CD4-positive, alpha-beta T cell treated with Interleukin-21 for 1 hour (primary cell): Measurements from ENCODE around the gene VPS72.
A peak's percentile ranks its signal among the peaks of the same experiment; 100 is the strongest.

Source experiments
- DNase-seq: peaks from one replicate; pipeline ENCODE4 v3.0.0-alpha.2; 2020

The VPS72 gene

GRCh38 chr1:151184211-151184610 lies 5.8 kb downstream of the VPS72 start:
- no peak for DNase-seq

- DNase-seq: no peak
Measured at GRCh38 chr1:151176514-151177045, 13.4 kb downstream of the VPS72 start.

GRCh38 chr1:151175863-151176262 lies 14.1 kb downstream of the VPS72 start, which contains the start of gene TMOD4:
TMOD4 (minus strand) TSS chr1:151175981; CDS start chr1:151174875, 1,106 bp downstream.
- no peak for DNase-seq

GRCh38 chr1:151175041-151175741 lies 14.8 kb downstream of the VPS72 start:
- DNase-seq: no peak

- no peak for DNase-seq
Measured at GRCh38 chr1:151171190-151171589, 18.8 kb downstream of the VPS72 start.

- no peak for DNase-seq
Measured at GRCh38 chr1:151167116-151167515, 22.9 kb downstream of the VPS72 start.

GRCh38 chr1:151166505-151166956 lies 23.5 kb downstream of the VPS72 start:
- no peak for DNase-seq

- peak; percentile 98 for DNase-seq
Measured at GRCh38 chr1:151165738-151166504, 24.1 kb downstream of the VPS72 start, which contains the start of the genes LYSMD1 and SCNM1. LYSMD1 (minus strand) TSS chr1:151165902; CDS start chr1:151165258, 644 bp downstream. SCNM1 (plus strand) TSS chr1:151166144; CDS start chr1:151166153, 9 bp downstream.

GRCh38 chr1:151165281-151165737 lies 24.7 kb downstream of the VPS72 start:
- no peak for DNase-seq

- DNase-seq: no peak
Measured at GRCh38 chr1:151164732-151165280, 25.2 kb downstream of the VPS72 start.

GRCh38 chr1:151159373-151159772 lies 30.6 kb downstream of the VPS72 start:
- DNase-seq: no peak

GRCh38 chr1:151158751-151159251 lies 31.2 kb downstream of the VPS72 start:
- DNase-seq: no peak

- no peak for DNase-seq
Measured at GRCh38 chr1:151158326-151158725, 31.7 kb downstream of the VPS72 start.

- peak; percentile 69 for DNase-seq
Measured at GRCh38 chr1:151157067-151157531, 32.9 kb downstream of the VPS72 start.

- DNase-seq: peak; percentile 76
Measured at GRCh38 chr1:151156515-151156819, 33.5 kb downstream of the VPS72 start, which contains the start of gene TNFAIP8L2. TNFAIP8L2 (plus strand) TSS chr1:151156649; CDS start chr1:151158698, 2,049 bp downstream.

- no peak for DNase-seq
Measured at GRCh38 chr1:151147665-151148064, 42.3 kb downstream of the VPS72 start.

- no peak for DNase-seq
Measured at GRCh38 chr1:151147132-151147503, 42.9 kb downstream of the VPS72 start.

- DNase-seq: peak; percentile 88
Measured at GRCh38 chr1:151146412-151147131, 43.4 kb downstream of the VPS72 start, which contains the start of gene SEMA6C. SEMA6C (minus strand) TSS chr1:151146631; CDS start chr1:151142621, 4,010 bp downstream.

- DNase-seq: no peak
Measured at GRCh38 chr1:151146072-151146411, 44.0 kb downstream of the VPS72 start.

GRCh38 chr1:151145304-151146071 lies 44.5 kb downstream of the VPS72 start:
- no peak for DNase-seq
